ENCODE results near the gene CACNA2D1. TPM values are rescaled to one million over a fixed set of nuclear protein-coding genes. Genes with fewer than 3 reads are reported as not detected.

The CACNA2D1 gene
- total RNA-seq, 2 donors from 2014 or later, result 5.4 to 32.0 TPM

DNA sequence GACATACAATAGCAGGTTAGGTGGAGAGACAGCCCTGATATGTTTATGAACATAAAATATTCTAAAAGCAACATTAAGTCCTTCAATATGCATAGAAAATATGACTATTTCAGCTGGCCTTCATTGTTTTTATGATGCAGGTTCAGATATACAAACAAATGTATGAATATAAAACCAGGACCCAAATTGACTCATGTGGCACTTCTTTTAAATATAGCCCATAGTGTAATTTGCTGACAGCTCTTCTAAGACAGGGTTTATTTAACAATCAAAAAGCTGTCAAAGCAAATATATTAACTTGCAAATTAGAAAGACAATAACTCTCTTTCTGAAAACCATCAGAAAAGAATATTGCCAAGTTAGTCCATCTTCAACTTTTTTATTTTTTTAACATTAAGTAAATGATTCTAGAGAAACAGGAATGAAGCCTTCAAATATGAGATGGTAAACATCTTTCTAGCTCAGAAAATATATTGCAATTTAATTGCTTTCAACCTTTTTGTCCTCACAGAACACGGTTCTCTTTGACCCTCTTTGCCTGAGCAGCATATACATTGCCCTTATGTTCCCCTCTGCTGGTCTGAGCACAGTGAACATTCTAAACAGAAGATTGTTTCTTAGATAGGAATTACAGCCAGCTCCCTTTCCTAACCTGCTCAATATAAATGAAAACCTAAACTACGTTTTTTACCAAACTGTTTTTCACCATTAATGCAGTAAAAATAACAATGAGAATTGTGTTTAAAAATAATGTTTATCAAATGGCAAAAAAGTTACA lies 82.8 kb downstream of the CACNA2D1 start:
- 9 to 11% methylated on average over 2 of the region's 2 CpGs for WGBS, 2 donors
- H3K4me1 ChIP-seq, result no peaks in the 10 kb centered on the region
- TF ChIP-seq, protein P1, sequence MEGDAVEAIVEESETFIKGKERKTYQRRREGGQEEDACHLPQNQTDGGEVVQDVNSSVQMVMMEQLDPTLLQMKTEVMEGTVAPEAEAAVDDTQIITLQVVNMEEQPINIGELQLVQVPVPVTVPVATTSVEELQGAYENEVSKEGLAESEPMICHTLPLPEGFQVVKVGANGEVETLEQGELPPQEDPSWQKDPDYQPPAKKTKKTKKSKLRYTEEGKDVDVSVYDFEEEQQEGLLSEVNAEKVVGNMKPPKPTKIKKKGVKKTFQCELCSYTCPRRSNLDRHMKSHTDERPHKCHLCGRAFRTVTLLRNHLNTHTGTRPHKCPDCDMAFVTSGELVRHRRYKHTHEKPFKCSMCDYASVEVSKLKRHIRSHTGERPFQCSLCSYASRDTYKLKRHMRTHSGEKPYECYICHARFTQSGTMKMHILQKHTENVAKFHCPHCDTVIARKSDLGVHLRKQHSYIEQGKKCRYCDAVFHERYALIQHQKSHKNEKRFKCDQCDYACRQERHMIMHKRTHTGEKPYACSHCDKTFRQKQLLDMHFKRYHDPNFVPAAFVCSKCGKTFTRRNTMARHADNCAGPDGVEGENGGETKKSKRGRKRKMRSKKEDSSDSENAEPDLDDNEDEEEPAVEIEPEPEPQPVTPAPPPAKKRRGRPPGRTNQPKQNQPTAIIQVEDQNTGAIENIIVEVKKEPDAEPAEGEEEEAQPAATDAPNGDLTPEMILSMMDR (IDR thresholded peaks at IDR 0.05), result no peak
- no peak for TF ChIP-seq POLR2A (IDR thresholded peaks at IDR 0.05)
- intact Hi-C loops (cut with DNase I), result no loop called here
- no peaks in the 10 kb centered on the region for H3K9me3 ChIP-seq
- DNase-seq (no peak), ATAC-seq (no peak)
- no peaks in the 10 kb centered on the region for H3K36me3 ChIP-seq (replicated peaks in 1 of 2; ENCODE audit: insufficient read depth in 1 of 2, low read depth in 2 of 2)
- H3K27me3 ChIP-seq, result no peaks in the 10 kb centered on the region
- no peak overlapping the region for H3K4me3 ChIP-seq
- H3K27ac ChIP-seq, result no peak overlapping the region

- Histone ChIP-seq H3K27me3 (no peaks in the 10 kb centered on the region), H3K4me3 (no peak overlapping the region), H3K27ac (no peak overlapping the region), H3K9me3 (no peaks in the 10 kb centered on the region), H3K4me1 (no peaks in the 10 kb centered on the region), H3K36me3 (replicated peaks in 1 of 2; ENCODE audit: insufficient read depth in 1 of 2, low read depth in 2 of 2) (no peaks in the 10 kb centered on the region)
- intact Hi-C loops (cut with DNase I), result no loop called here
- DNase-seq (no peak), ATAC-seq (no peak)
- TF ChIP-seq, protein P1 (IDR thresholded peaks at IDR 0.05), result no peak
- TF ChIP-seq POLR2A (IDR thresholded peaks at IDR 0.05), result no peak
- 55 to 60% methylated on average over 3 of the region's 3 CpGs for WGBS, 2 donors
Measured at GRCh38 chr7:82359426-82359825, 84.2 kb downstream of the CACNA2D1 start.

DNA sequence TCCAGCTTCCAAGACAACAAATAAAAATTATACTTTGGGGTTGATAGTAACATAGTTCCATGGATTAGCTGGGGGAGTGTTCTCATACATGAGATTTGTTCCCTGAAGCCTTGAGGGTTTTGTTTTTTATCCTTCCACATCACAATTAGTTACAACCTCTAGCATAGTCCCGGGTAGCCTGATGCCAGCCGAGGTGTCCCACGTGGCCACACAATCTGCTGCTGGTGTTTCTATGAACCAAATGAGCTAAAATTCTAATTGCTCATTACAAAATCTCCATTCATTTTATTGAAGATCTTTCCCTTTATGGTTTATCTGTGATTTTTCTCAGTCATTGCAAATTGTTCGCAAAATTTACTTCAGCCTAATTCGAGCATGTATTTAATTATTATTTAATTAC lies 84.7 kb downstream of the CACNA2D1 start:
- H3K36me3 ChIP-seq (replicated peaks in 1 of 2; ENCODE audit: insufficient read depth in 1 of 2, low read depth in 2 of 2), result no peaks in the 10 kb centered on the region
- no peaks in the 10 kb centered on the region for H3K27me3 ChIP-seq
- 58 to 71% methylated on average over 5 of the region's 5 CpGs for WGBS, 2 donors
- TF ChIP-seq, protein P1 (IDR thresholded peaks at IDR 0.05), result no peak
- TF ChIP-seq POLR2A (IDR thresholded peaks at IDR 0.05), result no peak
- H3K9me3 ChIP-seq, result no peaks in the 10 kb centered on the region
- H3K4me1 ChIP-seq, result no peaks in the 10 kb centered on the region
- no peak for DNase-seq
- no peak overlapping the region for H3K4me3 ChIP-seq
- no peak for ATAC-seq
- H3K27ac ChIP-seq, result no peak overlapping the region
- intact Hi-C loops (cut with DNase I), result no loop called here

DNA sequence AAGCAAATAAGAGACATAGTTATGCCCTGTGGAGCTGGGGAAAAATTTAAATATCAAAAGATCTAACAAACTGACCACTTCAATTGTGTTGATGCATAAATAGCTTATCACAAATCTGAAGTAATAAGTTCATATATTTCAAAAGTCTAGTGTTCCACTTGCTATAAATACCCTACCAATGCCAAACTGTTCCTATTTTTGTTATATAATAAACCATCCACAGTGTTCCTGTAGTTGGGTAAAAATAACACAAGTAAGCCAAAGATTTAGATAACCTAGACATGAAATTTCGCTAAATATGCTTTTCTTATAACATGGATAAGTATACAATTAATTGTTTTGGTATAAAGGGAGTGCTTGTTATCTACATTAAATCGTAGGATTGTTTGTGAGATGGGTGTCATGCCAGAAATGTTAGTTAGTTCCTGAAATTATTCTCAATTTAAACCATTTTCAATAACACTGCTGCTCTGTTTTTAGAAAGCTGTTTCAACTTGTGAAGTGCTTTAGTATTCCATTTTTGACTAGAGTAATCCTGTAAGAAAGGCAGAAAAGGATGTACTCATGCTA lies 85.5 kb downstream of the CACNA2D1 start:
- no peak overlapping the region for H3K4me3 ChIP-seq
- no peaks in the 10 kb centered on the region for H3K27me3 ChIP-seq
- TF ChIP-seq POLR2A (IDR thresholded peaks at IDR 0.05), result no peak
- TF ChIP-seq, protein P1 (IDR thresholded peaks at IDR 0.05), result no peak
- 36 to 39% methylated on average over 2 of the region's 2 CpGs for WGBS, 2 donors
- H3K4me1 ChIP-seq, result no peaks in the 10 kb centered on the region
- ATAC-seq, result no peak
- no peaks in the 10 kb centered on the region for H3K36me3 ChIP-seq (replicated peaks in 1 of 2; ENCODE audit: insufficient read depth in 1 of 2, low read depth in 2 of 2)
- intact Hi-C loops (cut with DNase I), result no loop called here
- no peak for DNase-seq
- no peak overlapping the region for H3K27ac ChIP-seq
- H3K9me3 ChIP-seq, result no peaks in the 10 kb centered on the region

DNA sequence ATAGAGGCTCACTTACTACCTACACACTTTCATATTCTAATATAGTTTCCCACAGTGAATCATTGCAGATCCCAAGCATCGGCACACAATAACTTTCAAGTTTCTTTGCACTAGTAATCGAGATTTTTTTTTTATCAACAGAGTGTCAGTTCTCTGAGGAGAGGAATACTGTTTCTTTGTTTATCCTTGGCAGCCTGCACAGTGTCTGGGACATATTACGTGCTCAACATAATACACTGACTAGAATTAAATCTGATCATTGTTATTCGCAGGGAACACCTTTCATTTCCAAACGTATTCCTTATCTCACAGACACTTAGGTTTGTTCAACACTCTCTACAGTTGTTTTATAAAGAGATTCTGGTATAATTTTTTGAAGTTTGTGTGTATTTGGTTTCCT lies 95.3 kb downstream of the CACNA2D1 start:
- ATAC-seq, result no peak
- no peak for TF ChIP-seq POLR2A (IDR thresholded peaks at IDR 0.05)
- TF ChIP-seq, protein P1 (IDR thresholded peaks at IDR 0.05), result no peak
- no peak for DNase-seq
- H3K9me3 ChIP-seq, result no peaks in the 10 kb centered on the region
- intact Hi-C loops (cut with DNase I), result no loop called here
- no peak overlapping the region for H3K27ac ChIP-seq
- no peaks in the 10 kb centered on the region for H3K4me1 ChIP-seq
- no peak overlapping the region for H3K4me3 ChIP-seq
- WGBS, 2 donors, result 39 to 51% methylated on average over 5 of the region's 5 CpGs
- H3K27me3 ChIP-seq, result no peaks in the 10 kb centered on the region
- no peaks in the 10 kb centered on the region for H3K36me3 ChIP-seq (replicated peaks in 1 of 2; ENCODE audit: insufficient read depth in 1 of 2, low read depth in 2 of 2)
